Retinal pigment epithelial cell (primary cell): ENCODE data around the gene DPP6.

Experiments used
- DNase-seq: peaks from one replicate; pipeline ENCODE4 v3.0.0-alpha.2; 2010; ENCODE audit warnings: low read depth
- H3K4me3 ChIP-seq: 2 replicates; pipeline ENCODE4 v1.5.1; 2011; ENCODE audit warnings: mild to moderate bottlenecking, low read length, control low read depth, moderate library complexity
- CTCF ChIP-seq: conservative IDR thresholded peaks from 2 replicates; pipeline ENCODE4 v1.5.1; 2011; ENCODE audit warnings: low read depth, low read length, control low read depth, inconsistent platforms

The DPP6 gene

GRCh38 chr7:154848464-154848863, 796.3 kb downstream of the DPP6 start:
- no peak overlapping the region for H3K4me3 ChIP-seq
- DNase-seq = no peak
- no peak for TF ChIP-seq CTCF

- DNase-seq = no peak
- TF ChIP-seq CTCF = no peak
- no peak overlapping the region for H3K4me3 ChIP-seq
These were observed 800.0 kb downstream of the DPP6 start for GRCh38 chr7:154852205-154852604.

- DNase-seq = no peak
- no peak overlapping the region for H3K4me3 ChIP-seq
- TF ChIP-seq CTCF = no peak
These were observed 801.0 kb downstream of the DPP6 start for GRCh38 chr7:154853063-154853726.

GRCh38 chr7:154853727-154854095, 801.5 kb downstream of the DPP6 start:
- no peak overlapping the region for H3K4me3 ChIP-seq
- no peak for TF ChIP-seq CTCF
- no peak for DNase-seq

GRCh38 chr7:154854836-154855235, 802.6 kb downstream of the DPP6 start:
- no peak overlapping the region for H3K4me3 ChIP-seq
- no peak for TF ChIP-seq CTCF
- DNase-seq = no peak

- TF ChIP-seq CTCF = no peak
- no peak for DNase-seq
- no peak overlapping the region for H3K4me3 ChIP-seq
These were observed 803.2 kb downstream of the DPP6 start for GRCh38 chr7:154855366-154855765.

- DNase-seq = no peak
- H3K4me3 ChIP-seq = no peak overlapping the region
- no peak for TF ChIP-seq CTCF
These were observed 804.5 kb downstream of the DPP6 start for GRCh38 chr7:154856733-154857132.
